ENCODE measurements around the gene DBF4B. TPM values are rescaled to one million over a fixed set of nuclear protein-coding genes. Genes with fewer than 3 reads are reported as not detected.

The DBF4B gene
- total and polyA plus RNA-seq, 4 donors: 0.88 to 12.1 (median 4.1) TPM

- DNase-seq (no peak), ATAC-seq (ENCODE audit: low FRiP score) (no peak)
- Histone ChIP-seq H3K4me1 (ENCODE audit: control insufficient read depth in 1 of 2, insufficient read depth in 2 of 2, low read length in 2 of 2) (no peaks in the 10 kb centered on the region), H3K27me3 (ENCODE audit: control insufficient read depth in 1 of 2, insufficient read depth in 2 of 2, low read length in 1 of 2) (no peaks in the 10 kb centered on the region), H3K36me3 (ENCODE audit: control insufficient read depth in 1 of 2, insufficient read depth in 2 of 2, low read length in 1 of 2) (peaks cover 0 to 1% of the 10 kb centered on the region in 2 donors), H3K9me3 (ENCODE audit: control insufficient read depth, low read length) (no peaks in the 10 kb centered on the region), H3K27ac (ENCODE audit: low read depth in 1 of 2, low read length in 2 of 2) (peak overlapping the region; percentile 38 to 52), H3K4me3 (ENCODE audit: low read length in 2 of 2) (no peak overlapping the region)
- intact Hi-C loops (cut with DNase I): no loop called here
- 69 to 75% methylated on average over 9 of the region's 9 CpGs for WGBS, 2 donors
Observed at GRCh38 chr17:44795421-44795820, 87.0 kb downstream of the DBF4B start.

- Histone ChIP-seq H3K27me3 (ENCODE audit: control insufficient read depth in 1 of 2, insufficient read depth in 2 of 2, low read length in 1 of 2) (no peaks in the 10 kb centered on the region), H3K4me1 (ENCODE audit: control insufficient read depth in 1 of 2, insufficient read depth in 2 of 2, low read length in 2 of 2) (no peaks in the 10 kb centered on the region), H3K4me3 (ENCODE audit: low read length in 2 of 2) (no peak overlapping the region), H3K36me3 (ENCODE audit: control insufficient read depth in 1 of 2, insufficient read depth in 2 of 2, low read length in 1 of 2) (peaks cover 0 to 1% of the 10 kb centered on the region in 2 donors), H3K27ac (ENCODE audit: low read depth in 1 of 2, low read length in 2 of 2) (peak overlapping the region in 1 of 2 donors; percentile 39), H3K9me3 (ENCODE audit: control insufficient read depth, low read length) (no peaks in the 10 kb centered on the region)
- ATAC-seq (ENCODE audit: low FRiP score) (no peak), DNase-seq (no peak)
- intact Hi-C loops (cut with DNase I): no loop called here
- 30 to 34% methylated on average over 10 of the region's 10 CpGs for WGBS, 2 donors
Observed at GRCh38 chr17:44795928-44796327, 87.5 kb downstream of the DBF4B start.

- H3K4me1 ChIP-seq (ENCODE audit: control insufficient read depth in 1 of 2, insufficient read depth in 2 of 2, low read length in 2 of 2): no peaks in the 10 kb centered on the region
- WGBS, 2 donors: 85 to 86% methylated on average over 9 of the region's 9 CpGs
- peak overlapping the region in 1 of 2 donors; percentile 60 for H3K4me3 ChIP-seq (ENCODE audit: low read length in 2 of 2)
- H3K36me3 ChIP-seq (ENCODE audit: control insufficient read depth in 1 of 2, insufficient read depth in 2 of 2, low read length in 1 of 2): peaks cover 0 to 1% of the 10 kb centered on the region in 2 donors
- H3K27me3 ChIP-seq (ENCODE audit: control insufficient read depth in 1 of 2, insufficient read depth in 2 of 2, low read length in 1 of 2): no peaks in the 10 kb centered on the region
- no peak for DNase-seq
- no peaks in the 10 kb centered on the region for H3K9me3 ChIP-seq (ENCODE audit: control insufficient read depth, low read length)
- no peak for ATAC-seq (ENCODE audit: low FRiP score)
- H3K27ac ChIP-seq (ENCODE audit: low read depth in 1 of 2, low read length in 2 of 2): no peak overlapping the region
- intact Hi-C loops (cut with DNase I): no loop called here
Observed at GRCh38 chr17:44796731-44797130, 88.3 kb downstream of the DBF4B start.

- intact Hi-C loops (cut with DNase I): no loop called here
- peaks cover 0 to 2% of the 10 kb centered on the region in 2 donors for H3K4me1 ChIP-seq (ENCODE audit: control insufficient read depth in 1 of 2, insufficient read depth in 2 of 2, low read length in 2 of 2)
- peaks cover 0 to 1% of the 10 kb centered on the region in 2 donors for H3K36me3 ChIP-seq (ENCODE audit: control insufficient read depth in 1 of 2, insufficient read depth in 2 of 2, low read length in 1 of 2)
- DNase-seq: no peak
- H3K4me3 ChIP-seq (ENCODE audit: low read length in 2 of 2): peak overlapping the region; percentile 60 to 91
- H3K27ac ChIP-seq (ENCODE audit: low read depth in 1 of 2, low read length in 2 of 2): peak overlapping the region; percentile 88 to 89
- WGBS, 2 donors: 4 to 13% methylated on average over 11 of the region's 11 CpGs
- no peaks in the 10 kb centered on the region for H3K27me3 ChIP-seq (ENCODE audit: control insufficient read depth in 1 of 2, insufficient read depth in 2 of 2, low read length in 1 of 2)
- ATAC-seq (ENCODE audit: low FRiP score): peak; percentile 62
- H3K9me3 ChIP-seq (ENCODE audit: control insufficient read depth, low read length): no peaks in the 10 kb centered on the region
Observed at GRCh38 chr17:44797802-44798201, 89.3 kb downstream of the DBF4B start.

GRCh38 chr17:44798356-44798755 lies 89.9 kb downstream of the DBF4B start:
- intact Hi-C loops (cut with DNase I): no loop called here
- peak overlapping the region in 1 of 2 donors; percentile 88 for H3K27ac ChIP-seq (ENCODE audit: low read depth in 1 of 2, low read length in 2 of 2)
- no peak for ATAC-seq (ENCODE audit: low FRiP score)
- H3K9me3 ChIP-seq (ENCODE audit: control insufficient read depth, low read length): no peaks in the 10 kb centered on the region
- H3K4me1 ChIP-seq (ENCODE audit: control insufficient read depth in 1 of 2, insufficient read depth in 2 of 2, low read length in 2 of 2): peaks cover 0 to 7% of the 10 kb centered on the region in 2 donors
- H3K4me3 ChIP-seq (ENCODE audit: low read length in 2 of 2): no peak overlapping the region
- WGBS, 2 donors: 12 to 13% methylated on average over 2 of the region's 2 CpGs
- peaks cover 0 to 1% of the 10 kb centered on the region in 2 donors for H3K36me3 ChIP-seq (ENCODE audit: control insufficient read depth in 1 of 2, insufficient read depth in 2 of 2, low read length in 1 of 2)
- no peaks in the 10 kb centered on the region for H3K27me3 ChIP-seq (ENCODE audit: control insufficient read depth in 1 of 2, insufficient read depth in 2 of 2, low read length in 1 of 2)
- DNase-seq: no peak

Other genes starting within 250 kb of the DBF4B start
- 10 to 100 TPM; 42.7 to 56.5 TPM for gene GPATCH8, start 205.3 kb upstream of the DBF4B start, total RNA-seq
- gene GPATCH8, start 205.3 kb upstream of the DBF4B start, polyA plus RNA-seq: 10 to 100 TPM in 1 of 2 donors, 1 to 10 TPM in 1; 4.9 to 11.8 TPM
- 10 to 100 TPM in 1 of 2 donors, 1 to 10 TPM in 1; 7.4 to 22.1 TPM for gene FZD2, start 151.2 kb upstream of the DBF4B start, total RNA-seq
- 1 to 10 TPM; 3.9 to 9.8 TPM for gene FZD2, start 151.2 kb upstream of the DBF4B start, polyA plus RNA-seq
- gene MEIOC, start 52.2 kb upstream of the DBF4B start, total RNA-seq: not detected
- not detected for gene MEIOC, start 52.2 kb upstream of the DBF4B start, polyA plus RNA-seq
- gene CCDC43, start 18.9 kb upstream of the DBF4B start, total RNA-seq: 10 to 100 TPM; 15.4 to 16.1 TPM
- gene CCDC43, start 18.9 kb upstream of the DBF4B start, polyA plus RNA-seq: 10 to 100 TPM in 1 of 2 donors, 1 to 10 TPM in 1; 9.6 to 12.6 TPM
- 1 to 10 TPM in 1 of 2 donors, under 1 TPM in 1; 0.45 to 1.4 TPM for gene ADAM11, start 50.3 kb downstream of the DBF4B start, total RNA-seq
- gene ADAM11, start 50.3 kb downstream of the DBF4B start, polyA plus RNA-seq: 1 to 10 TPM in 1 of 2 donors, under 1 TPM in 1; 0.38 to 1.6 TPM
- gene GJC1, start 121.6 kb downstream of the DBF4B start, total RNA-seq: 10 to 100 TPM; 23.8 to 34.3 TPM
- 1 to 10 TPM; 2.9 to 5.6 TPM for gene GJC1, start 121.6 kb downstream of the DBF4B start, polyA plus RNA-seq
- gene HIGD1B, start 139.2 kb downstream of the DBF4B start, total RNA-seq: 1 to 10 TPM in 1 of 2 donors, under 1 TPM in 1; 0.58 to 1.3 TPM
- gene HIGD1B, start 139.2 kb downstream of the DBF4B start, polyA plus RNA-seq: not detected
- 10 to 100 TPM; 64.4 to 78.6 TPM for gene EFTUD2, start 190.8 kb downstream of the DBF4B start, total RNA-seq
- gene EFTUD2, start 190.8 kb downstream of the DBF4B start, polyA plus RNA-seq: 10 to 100 TPM; 17.8 to 37.7 TPM
- gene GFAP, start 206.8 kb downstream of the DBF4B start, total RNA-seq: 10 to 100 TPM in 1 of 2 donors, 1 to 10 TPM in 1; 2.3 to 17.6 TPM
- 1 to 10 TPM; 1.4 to 7.9 TPM for gene GFAP, start 206.8 kb downstream of the DBF4B start, polyA plus RNA-seq
- gene KIF18B, start 239.1 kb downstream of the DBF4B start, total RNA-seq: 1 to 10 TPM in 1 of 2 donors, under 1 TPM in 1; 0.16 to 1.7 TPM
- under 1 TPM in 1 of 2 donors, not detected in 1; 0.05 TPM for gene KIF18B, start 239.1 kb downstream of the DBF4B start, polyA plus RNA-seq

Measured in aorta (tissue), 5 donors.